Osteoblast (primary cell): ENCODE data around the gene CAPG. TPM values are rescaled to one million over a fixed set of nuclear protein-coding genes. Genes with fewer than 3 reads are reported as not detected.

Experiments
- DNase-seq: peaks from one replicate; pipeline ENCODE4 v3.0.0; 2011; ENCODE audit warnings: low spot score, mixed read lengths; ENCODE audit not compliant: insufficient read length; ENCODE audit errors: missing footprints
- H2AFZ ChIP-seq: 2 replicates; pipeline ENCODE4 v1.6.0; 2011; ENCODE audit warnings: mild to moderate bottlenecking, low read length
- H3K27ac ChIP-seq: 2 replicates; pipeline ENCODE4 v1.5.1; 2011; ENCODE audit warnings: mild to moderate bottlenecking, low read depth, low read length, moderate library complexity
- H3K27me3 ChIP-seq: 2 replicates; pipeline ENCODE4 v1.6.0; 2012; ENCODE audit warnings: mild to moderate bottlenecking, control low read depth, inconsistent platforms, low read length, moderate library complexity; ENCODE audit not compliant: insufficient read depth
- H3K36me3 ChIP-seq: 2 replicates; pipeline ENCODE4 v1.5.1; 2011; ENCODE audit warnings: mild to moderate bottlenecking, low read length, control low read depth, moderate library complexity; ENCODE audit not compliant: insufficient read depth
- H3K4me1 ChIP-seq: 2 replicates; pipeline ENCODE4 v1.5.1; 2011; ENCODE audit warnings: mild to moderate bottlenecking, low read length, control low read depth, moderate library complexity; ENCODE audit not compliant: insufficient read depth
- H3K4me2 ChIP-seq: 2 replicates; pipeline ENCODE4 v1.6.0; 2011; ENCODE audit warnings: mild to moderate bottlenecking, low read length; ENCODE audit not compliant: insufficient read depth
- H3K4me3 ChIP-seq: fragments of 200-600 bp; sonication (generic); 3 replicates; pipeline ENCODE4 v1.5.1; 2012; ENCODE audit warnings: mild to moderate bottlenecking, low read length, inconsistent platforms; ENCODE audit not compliant: insufficient read depth
- H3K79me2 ChIP-seq: 2 replicates; pipeline ENCODE4 v1.6.0; 2012; ENCODE audit warnings: mild to moderate bottlenecking, low read length, control low read depth, inconsistent platforms; ENCODE audit not compliant: insufficient read depth
- H3K9me3 ChIP-seq: 2 replicates; pipeline ENCODE4 v1.5.1; 2011; ENCODE audit warnings: low read depth, low read length, control low read depth
- H4K20me1 ChIP-seq: 2 replicates; pipeline ENCODE4 v1.6.0; 2012; ENCODE audit warnings: mild to moderate bottlenecking, low read length, control low read depth; ENCODE audit not compliant: insufficient read depth
- total RNA-seq: library from RNA; depleted of rRNA; stranded (reverse); fragments of >200 nt; gene quantifications from 2 replicates; pipeline ENCODE4 v1.2.3, GENCODE V29; 2012
- TF ChIP-seq, protein P1 (sequence below): IDR thresholded peaks from 2 replicates; pipeline ENCODE4 v1.5.1; 2011; ENCODE audit warnings: mild to moderate bottlenecking, low read depth, low read length, moderate library complexity; ENCODE audit errors: extremely low read depth

Gene CAPG
- total RNA-seq, 1 donor = 140 TPM

DNA sequence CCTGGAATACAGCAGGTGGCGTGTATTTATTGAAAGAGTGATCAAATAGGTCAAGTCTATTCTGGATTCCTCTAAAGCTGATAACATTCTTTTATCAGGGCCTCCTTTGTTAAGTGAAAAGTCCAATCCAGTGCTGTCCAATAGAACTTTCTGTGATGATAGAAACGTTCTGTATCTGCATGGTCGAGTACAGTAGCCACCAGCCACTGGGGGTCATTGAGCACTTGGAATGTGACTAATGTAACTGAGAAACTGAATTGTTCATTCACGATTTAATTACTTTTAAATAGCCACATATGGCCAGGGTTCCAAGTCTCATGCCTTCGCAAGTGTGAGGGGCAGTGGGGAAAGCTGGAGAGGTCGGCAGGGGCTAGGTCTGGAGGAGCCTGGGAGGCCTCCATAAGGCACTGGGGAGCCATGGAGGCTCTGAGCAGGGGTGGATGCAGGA is 28.9 kb upstream of the CAPG start:
- Histone ChIP-seq H3K27ac (peak overlapping the region; percentile 60), H2AFZ (no peak overlapping the region)

DNA sequence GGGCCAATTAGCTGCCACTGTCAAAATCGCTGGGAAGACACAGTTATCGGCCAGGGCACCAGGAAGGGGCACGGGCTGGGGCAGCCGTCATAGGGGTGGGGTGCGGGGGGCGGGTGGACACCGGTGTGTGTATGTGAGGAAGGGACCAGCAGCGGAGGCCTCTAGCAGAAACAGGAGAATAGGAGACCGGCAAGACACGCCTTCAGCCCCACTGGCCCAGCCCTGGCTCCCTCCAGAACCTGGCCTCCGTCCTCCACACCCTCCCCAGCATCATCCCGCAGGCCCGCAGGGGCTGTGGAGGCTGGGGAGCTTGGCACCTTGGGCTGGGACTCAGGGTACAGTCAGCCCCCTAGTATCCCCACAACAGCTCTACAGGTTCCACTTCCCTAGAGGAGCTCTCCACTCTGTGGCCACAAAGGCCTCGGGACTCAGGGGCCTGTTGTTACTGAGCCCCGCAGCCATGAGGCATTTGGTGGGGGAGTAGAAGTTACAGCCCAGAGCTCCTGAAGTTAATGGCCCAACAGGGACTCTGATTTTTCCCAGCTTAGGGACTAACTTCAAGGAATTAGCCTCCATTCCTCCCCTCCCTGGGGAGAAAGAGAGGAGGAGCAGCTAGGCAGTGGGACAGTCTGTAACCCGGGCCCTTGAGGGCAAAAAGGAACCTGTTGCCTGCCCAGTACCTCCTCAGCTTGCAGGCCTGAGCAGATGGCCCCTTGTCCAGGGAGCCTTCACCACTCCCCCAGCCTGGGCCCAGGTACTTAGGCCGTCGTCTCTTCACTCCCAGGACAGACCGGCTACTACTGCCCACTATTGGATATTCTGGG is 28.2 kb upstream of the CAPG start:
- Histone ChIP-seq H3K4me3 (peak overlapping the region; percentile 65), H3K9me3 (no peaks in the 10 kb centered on the region), H3K4me2 (peak overlapping the region; percentile 83), H3K79me2 (no peaks in the 10 kb centered on the region), H3K27ac (peak overlapping the region; percentile 60), H3K36me3 (no peaks in the 10 kb centered on the region), H3K27me3 (no peaks in the 10 kb centered on the region), H3K4me1 (peaks cover 15% of the 10 kb centered on the region), H2AFZ (peak overlapping the region; percentile 72), H4K20me1 (no peaks in the 10 kb centered on the region)
- no peak for DNase-seq
- TF ChIP-seq, protein P1, sequence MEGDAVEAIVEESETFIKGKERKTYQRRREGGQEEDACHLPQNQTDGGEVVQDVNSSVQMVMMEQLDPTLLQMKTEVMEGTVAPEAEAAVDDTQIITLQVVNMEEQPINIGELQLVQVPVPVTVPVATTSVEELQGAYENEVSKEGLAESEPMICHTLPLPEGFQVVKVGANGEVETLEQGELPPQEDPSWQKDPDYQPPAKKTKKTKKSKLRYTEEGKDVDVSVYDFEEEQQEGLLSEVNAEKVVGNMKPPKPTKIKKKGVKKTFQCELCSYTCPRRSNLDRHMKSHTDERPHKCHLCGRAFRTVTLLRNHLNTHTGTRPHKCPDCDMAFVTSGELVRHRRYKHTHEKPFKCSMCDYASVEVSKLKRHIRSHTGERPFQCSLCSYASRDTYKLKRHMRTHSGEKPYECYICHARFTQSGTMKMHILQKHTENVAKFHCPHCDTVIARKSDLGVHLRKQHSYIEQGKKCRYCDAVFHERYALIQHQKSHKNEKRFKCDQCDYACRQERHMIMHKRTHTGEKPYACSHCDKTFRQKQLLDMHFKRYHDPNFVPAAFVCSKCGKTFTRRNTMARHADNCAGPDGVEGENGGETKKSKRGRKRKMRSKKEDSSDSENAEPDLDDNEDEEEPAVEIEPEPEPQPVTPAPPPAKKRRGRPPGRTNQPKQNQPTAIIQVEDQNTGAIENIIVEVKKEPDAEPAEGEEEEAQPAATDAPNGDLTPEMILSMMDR = no peak

More for the DNA sequence above, 28.9 kb upstream of the CAPG start:
- Histone ChIP-seq H4K20me1 (no peaks in the 10 kb centered on the region), H3K4me2 (no peak overlapping the region), H3K9me3 (no peaks in the 10 kb centered on the region), H3K79me2 (no peaks in the 10 kb centered on the region), H3K36me3 (no peaks in the 10 kb centered on the region), H3K4me1 (peaks cover 10% of the 10 kb centered on the region), H3K4me3 (no peak overlapping the region), H3K27me3 (no peaks in the 10 kb centered on the region)
- TF ChIP-seq, protein P1 = no peak
- no peak for DNase-seq

DNA sequence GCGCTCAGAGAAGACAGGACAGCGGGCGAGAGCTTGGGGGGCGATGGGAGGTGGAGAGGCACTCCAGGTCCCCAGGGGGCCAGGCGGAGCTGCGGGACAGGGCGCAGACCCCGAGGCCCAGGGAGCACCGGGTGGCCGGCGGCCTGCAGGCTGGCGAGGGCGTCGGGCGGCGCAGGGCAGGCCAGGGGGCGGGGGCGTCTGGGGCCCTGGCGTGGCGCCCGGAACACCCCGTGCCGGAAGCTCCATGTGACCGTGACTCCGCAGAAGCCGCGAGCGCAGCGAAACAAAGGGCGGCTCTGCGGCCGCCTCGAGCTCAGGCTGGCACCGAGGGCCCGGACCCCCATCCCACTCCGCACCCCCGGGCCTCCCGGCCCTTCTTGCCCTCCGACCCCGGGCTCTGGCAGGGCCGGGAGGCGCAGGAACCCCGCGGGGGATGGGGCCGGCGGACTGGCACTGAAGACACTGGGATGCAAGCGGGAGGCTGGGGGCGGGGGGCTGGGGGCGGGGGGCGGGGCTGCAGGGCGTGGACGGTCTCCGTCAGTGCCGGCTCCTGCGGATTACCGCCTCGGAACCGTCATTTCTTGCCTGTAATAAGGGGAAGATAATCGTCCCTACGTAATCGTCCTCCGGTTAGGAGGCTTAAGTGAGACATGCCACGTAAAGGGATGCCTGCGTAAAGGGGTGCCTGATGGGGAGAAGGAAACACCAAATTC is 27.5 kb upstream of the CAPG start:
- H3K4me3 ChIP-seq = peak overlapping the region; percentile 65
- DNase-seq = peak; percentile 99
- TF ChIP-seq, protein P1 = no peak

More for the DNA sequence above, 27.5 kb upstream of the CAPG start:
- Histone ChIP-seq H3K9me3 (no peaks in the 10 kb centered on the region), H2AFZ (peak overlapping the region; percentile 83), H3K4me2 (peak overlapping the region; percentile 83), H3K79me2 (no peaks in the 10 kb centered on the region), H4K20me1 (no peaks in the 10 kb centered on the region), H3K36me3 (no peaks in the 10 kb centered on the region), H3K27me3 (no peaks in the 10 kb centered on the region), H3K4me1 (peaks cover 23% of the 10 kb centered on the region), H3K27ac (peak overlapping the region; percentile 60)
